Measurements from ENCODE around the gene TEAD4. TPM values are rescaled to one million over a fixed set of nuclear protein-coding genes. Genes with fewer than 3 reads are reported as not detected.

TEAD4 gene
- total RNA-seq, 1 donor: not detected

DNA sequence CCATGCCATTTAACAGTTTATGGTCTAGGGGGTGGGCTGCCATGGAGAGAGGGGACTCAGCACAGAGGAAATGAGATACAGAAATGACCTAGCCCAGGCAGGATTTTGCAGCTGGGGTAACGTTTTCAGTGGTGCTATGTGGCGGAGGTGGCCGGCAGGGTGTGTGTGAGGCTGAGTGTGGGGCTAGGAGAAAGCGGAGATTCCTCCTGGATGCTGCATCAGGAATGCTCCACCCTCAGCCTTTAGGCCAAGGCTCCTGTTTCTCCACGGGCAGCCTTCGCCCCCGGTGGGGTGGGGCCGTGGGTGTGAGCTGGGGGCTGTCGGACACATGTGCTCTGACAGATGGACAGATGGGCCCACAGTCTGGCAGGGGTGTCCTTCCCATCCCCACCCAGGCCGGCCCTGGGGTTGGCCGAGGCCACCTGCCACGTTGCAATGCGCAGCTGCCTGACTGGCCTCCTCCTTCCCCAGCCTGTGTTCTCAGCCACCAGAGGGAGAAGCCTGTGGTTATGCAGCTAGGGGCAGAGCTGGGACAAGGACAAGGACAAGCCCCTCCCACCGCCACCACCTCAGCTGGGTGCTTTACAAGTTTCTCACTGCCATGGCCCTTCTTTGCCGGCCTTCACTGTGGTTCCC is 44.3 kb downstream of the TEAD4 start:
- no peak overlapping the region for H3K4me3 ChIP-seq (ENCODE audit: low read length)
- H3K27me3 ChIP-seq (ENCODE audit: insufficient read depth, low read length): no peaks in the 10 kb centered on the region
- no peaks in the 10 kb centered on the region for H3K4me1 ChIP-seq (ENCODE audit: insufficient read depth, low read length)
- no peaks in the 10 kb centered on the region for H3K9me3 ChIP-seq (ENCODE audit: low read depth, low read length)

DNA sequence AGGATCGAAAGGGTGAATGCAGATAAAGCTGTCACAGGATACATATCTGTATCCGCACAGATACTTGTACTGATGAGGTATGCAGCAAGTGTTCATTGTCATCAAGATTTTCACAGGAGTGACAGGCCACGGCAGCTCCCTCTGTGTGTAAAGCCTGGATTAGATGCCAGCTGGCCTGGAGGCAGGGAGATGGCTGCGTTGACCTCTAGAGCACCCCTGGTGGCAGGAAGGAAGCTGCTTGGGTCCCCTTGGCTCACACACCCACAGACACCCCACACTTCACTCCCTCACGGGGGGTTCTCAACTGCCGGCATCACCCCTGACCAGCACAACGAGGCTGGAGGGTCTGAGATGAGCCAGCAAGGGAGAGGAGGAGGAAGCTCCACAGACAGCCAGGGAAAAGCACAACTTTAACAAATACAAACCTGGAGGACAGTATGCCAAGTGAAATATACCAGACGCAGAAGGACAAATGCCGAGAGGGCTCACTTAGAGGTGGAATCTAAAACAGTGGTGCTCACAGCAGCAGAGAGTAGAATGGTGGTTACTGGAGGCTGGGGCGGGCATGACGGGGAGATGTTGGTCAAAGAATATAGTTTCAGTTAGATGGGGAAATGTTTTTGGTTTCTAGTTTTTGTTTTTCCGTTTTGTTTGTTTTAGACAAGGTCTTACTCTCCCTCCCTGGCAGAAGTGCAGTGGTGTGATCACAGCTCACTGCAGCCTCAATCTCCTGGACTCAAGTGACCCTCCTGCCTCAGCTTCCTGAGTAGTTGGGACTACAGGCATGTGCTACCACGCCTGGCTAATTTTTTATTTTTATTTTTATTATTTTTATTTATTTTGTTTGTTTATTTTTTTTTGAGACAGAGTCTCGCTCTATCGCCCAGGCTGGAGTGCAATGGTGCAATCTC is 45.7 kb downstream of the TEAD4 start:
- Histone ChIP-seq H3K4me1 (ENCODE audit: insufficient read depth, low read length) (no peaks in the 10 kb centered on the region), H3K27me3 (ENCODE audit: insufficient read depth, low read length) (no peaks in the 10 kb centered on the region), H3K4me3 (ENCODE audit: low read length) (no peak overlapping the region), H3K9me3 (ENCODE audit: low read depth, low read length) (no peaks in the 10 kb centered on the region)

DNA sequence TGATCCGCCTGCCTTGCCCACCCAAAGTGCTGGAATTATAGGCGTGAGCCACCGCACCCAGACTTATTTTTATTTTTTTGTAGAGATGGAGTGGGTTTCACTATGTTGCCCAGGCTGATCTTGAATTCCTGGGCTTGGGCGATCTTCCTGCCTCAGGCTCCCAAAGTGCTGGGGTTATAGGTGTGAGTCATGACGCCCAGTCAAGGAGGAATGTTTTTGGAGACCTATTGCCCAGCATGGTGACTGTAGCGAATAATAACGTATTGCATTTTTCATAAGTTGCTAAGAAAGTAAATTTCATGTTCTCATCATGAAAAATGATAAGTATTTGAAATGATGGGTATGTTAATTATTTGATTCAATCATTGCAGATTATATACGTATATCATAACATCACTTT is 46.5 kb downstream of the TEAD4 start:
- no peak overlapping the region for H3K4me3 ChIP-seq (ENCODE audit: low read length)
- H3K4me1 ChIP-seq (ENCODE audit: insufficient read depth, low read length): no peaks in the 10 kb centered on the region
- H3K27me3 ChIP-seq (ENCODE audit: insufficient read depth, low read length): no peaks in the 10 kb centered on the region
- H3K9me3 ChIP-seq (ENCODE audit: low read depth, low read length): no peaks in the 10 kb centered on the region

DNA sequence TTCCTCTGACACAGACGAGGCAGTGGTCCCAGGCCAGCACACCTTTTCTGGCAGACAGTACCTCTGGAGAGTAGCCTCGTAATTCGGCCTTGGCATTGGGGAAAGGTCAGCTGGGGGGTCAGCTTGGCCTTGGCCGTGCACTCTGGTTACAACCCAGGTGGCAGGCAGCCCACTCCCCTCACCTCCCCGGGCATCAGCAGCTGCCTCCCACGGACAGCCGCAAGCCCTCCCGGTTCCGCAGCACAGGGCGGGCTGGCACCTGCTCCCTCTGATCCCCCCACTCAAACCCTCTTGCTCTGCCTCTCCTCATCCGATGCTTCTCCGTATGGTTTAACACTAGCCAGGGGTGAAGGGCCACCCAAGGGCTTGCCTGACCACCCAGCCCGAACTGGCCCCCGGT is 50.6 kb downstream of the TEAD4 start:
- Histone ChIP-seq H3K9me3 (ENCODE audit: low read depth, low read length) (no peaks in the 10 kb centered on the region), H3K27me3 (ENCODE audit: insufficient read depth, low read length) (no peaks in the 10 kb centered on the region), H3K4me3 (ENCODE audit: low read length) (no peak overlapping the region), H3K4me1 (ENCODE audit: insufficient read depth, low read length) (no peaks in the 10 kb centered on the region)

DNA sequence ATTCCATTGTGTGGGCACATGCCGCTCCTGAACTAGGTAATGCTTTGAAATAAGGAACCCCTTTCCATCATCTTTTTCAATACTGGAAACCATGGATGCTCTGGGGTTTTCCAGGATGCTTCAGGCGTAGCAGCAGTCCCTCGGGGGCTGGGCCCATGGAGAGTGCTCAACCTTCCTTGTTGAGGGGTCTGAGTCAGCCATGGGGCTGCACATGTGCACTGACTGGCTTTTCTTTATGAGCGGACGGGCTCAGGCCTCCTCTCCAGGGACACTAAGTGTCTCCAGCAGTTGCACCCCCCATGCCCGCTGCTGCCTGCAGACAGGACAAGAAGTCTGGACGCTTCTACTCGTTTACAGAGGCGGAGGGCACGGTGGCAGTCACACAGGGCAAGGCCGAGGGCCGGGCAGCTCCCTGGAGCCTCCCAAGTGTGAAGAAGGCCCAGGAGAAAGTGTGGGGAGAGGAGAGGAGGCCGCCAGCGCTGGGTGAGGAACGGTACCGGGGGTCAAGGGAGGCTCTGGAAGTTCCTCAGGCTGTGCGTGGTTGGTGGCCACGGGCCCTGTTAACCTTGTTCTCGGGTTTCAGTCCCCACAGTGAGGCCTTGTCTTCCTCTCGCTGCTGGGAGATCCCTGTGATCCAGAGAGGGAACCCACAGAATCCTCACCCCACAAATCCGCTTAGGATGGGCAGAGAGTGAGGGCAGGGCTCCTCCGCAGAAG is 51.2 kb downstream of the TEAD4 start:
- no peak overlapping the region for H3K4me3 ChIP-seq (ENCODE audit: low read length)
- H3K27me3 ChIP-seq (ENCODE audit: insufficient read depth, low read length): no peaks in the 10 kb centered on the region
- no peaks in the 10 kb centered on the region for H3K9me3 ChIP-seq (ENCODE audit: low read depth, low read length)
- H3K4me1 ChIP-seq (ENCODE audit: insufficient read depth, low read length): no peaks in the 10 kb centered on the region

DNA sequence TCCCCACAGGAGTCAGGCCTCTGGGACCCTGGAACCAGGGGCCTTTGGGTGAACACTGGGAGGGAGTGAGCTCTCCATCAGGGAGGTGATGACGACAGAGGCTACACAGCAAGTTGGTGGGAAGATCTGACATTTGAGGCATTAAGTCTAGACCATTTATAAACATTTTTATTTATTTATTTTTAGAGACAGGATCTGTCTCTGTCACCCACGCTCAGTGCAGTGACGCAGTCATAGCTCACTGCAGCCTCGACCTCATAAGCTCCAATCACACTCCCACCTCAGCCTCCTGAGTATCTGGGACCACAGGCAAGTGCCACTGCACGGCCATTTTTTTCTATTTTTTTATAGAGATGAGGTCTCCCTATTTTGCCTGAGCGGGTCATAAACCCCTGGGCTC is 53.6 kb downstream of the TEAD4 start:
- H3K27me3 ChIP-seq (ENCODE audit: insufficient read depth, low read length): no peaks in the 10 kb centered on the region
- no peaks in the 10 kb centered on the region for H3K4me1 ChIP-seq (ENCODE audit: insufficient read depth, low read length)
- no peaks in the 10 kb centered on the region for H3K9me3 ChIP-seq (ENCODE audit: low read depth, low read length)
- H3K4me3 ChIP-seq (ENCODE audit: low read length): no peak overlapping the region

DNA sequence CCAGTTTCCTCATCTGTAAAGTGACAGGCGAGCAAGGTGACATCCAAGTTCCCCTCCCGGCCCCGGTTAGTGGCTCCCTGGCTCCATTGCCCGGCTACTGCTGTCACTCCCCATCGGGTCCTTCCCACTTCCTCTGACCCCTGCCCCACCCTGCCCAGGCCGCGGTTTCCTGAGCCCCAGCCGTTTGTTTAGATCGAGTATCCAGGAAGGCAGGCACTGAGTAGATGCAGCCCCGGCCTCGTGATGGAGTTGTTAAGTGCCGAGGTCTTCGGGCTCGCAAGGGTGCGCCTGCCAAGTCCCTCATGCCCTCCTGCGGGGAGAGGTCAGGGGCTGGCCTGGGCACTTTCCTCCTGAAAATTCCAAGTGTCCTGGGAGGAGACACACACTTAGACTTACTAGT is 55.4 kb downstream of the TEAD4 start:
- Histone ChIP-seq H3K9me3 (ENCODE audit: low read depth, low read length) (no peaks in the 10 kb centered on the region), H3K27me3 (ENCODE audit: insufficient read depth, low read length) (no peaks in the 10 kb centered on the region), H3K4me1 (ENCODE audit: insufficient read depth, low read length) (no peaks in the 10 kb centered on the region), H3K4me3 (ENCODE audit: low read length) (no peak overlapping the region)

DNA sequence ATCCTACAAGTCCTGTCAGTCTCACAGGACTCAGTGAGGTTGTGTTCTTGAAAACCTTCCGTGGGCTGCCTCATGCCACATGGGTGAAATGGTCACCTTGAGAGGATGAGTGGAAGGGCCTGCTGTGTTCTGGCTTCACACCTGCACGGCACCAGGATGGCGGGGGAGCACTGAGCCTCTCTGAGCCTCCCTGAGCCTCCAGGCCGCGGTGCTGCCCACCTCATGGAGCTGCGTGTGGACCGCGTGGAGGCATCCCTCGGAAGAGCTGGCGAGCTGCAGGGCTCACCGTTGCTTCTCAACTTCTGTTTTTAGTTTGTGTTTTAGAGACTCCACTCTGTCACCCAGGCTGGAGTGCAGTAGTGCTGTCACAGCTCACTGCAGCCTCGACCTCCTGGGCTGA is 56.2 kb downstream of the TEAD4 start:
- Histone ChIP-seq H3K4me1 (ENCODE audit: insufficient read depth, low read length) (no peaks in the 10 kb centered on the region), H3K4me3 (ENCODE audit: low read length) (no peak overlapping the region), H3K9me3 (ENCODE audit: low read depth, low read length) (no peaks in the 10 kb centered on the region), H3K27me3 (ENCODE audit: insufficient read depth, low read length) (no peaks in the 10 kb centered on the region)

DNA sequence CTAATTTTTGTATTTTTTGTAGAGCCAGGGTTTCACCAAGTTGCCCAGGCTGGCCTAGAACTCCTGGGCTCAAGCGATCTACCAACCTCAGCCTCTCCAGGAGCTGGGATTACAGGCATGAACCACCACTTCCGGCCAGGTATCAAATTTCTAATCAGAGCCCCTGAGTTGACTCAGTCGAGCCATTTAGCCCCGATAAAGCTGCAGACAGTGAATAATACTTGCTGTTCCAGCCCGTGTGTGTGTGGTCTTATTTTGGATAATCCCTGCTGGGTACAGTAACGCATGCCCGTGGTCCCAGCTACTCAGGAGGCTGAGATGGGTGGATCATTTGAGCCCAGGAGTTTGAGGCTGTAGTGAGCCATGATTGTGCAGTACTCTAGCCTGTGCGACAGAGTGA is 57.0 kb downstream of the TEAD4 start:
- Histone ChIP-seq H3K9me3 (ENCODE audit: low read depth, low read length) (no peaks in the 10 kb centered on the region), H3K4me3 (ENCODE audit: low read length) (no peak overlapping the region), H3K4me1 (ENCODE audit: insufficient read depth, low read length) (no peaks in the 10 kb centered on the region), H3K27me3 (ENCODE audit: insufficient read depth, low read length) (no peaks in the 10 kb centered on the region)

DNA sequence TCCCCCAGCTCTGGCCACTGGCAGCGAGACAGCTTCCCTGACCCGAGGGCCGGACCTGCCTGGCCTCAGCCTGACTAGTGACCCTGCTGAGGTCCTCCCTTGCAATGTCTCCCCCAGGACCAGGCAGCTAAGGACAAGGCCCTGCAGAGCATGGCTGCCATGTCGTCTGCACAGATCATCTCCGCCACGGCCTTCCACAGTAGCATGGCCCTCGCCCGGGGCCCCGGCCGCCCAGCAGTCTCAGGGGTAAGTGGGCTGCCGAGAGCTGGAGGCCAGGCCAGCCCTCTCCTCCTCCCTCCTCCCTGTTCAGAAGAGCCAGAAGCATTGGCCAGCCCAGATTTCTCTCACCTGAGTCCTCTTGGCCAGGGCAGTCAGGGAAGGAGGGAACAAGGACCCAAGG is 58.1 kb downstream of the TEAD4 start:
- no peaks in the 10 kb centered on the region for H3K9me3 ChIP-seq (ENCODE audit: low read depth, low read length)
- H3K4me1 ChIP-seq (ENCODE audit: insufficient read depth, low read length): no peaks in the 10 kb centered on the region
- no peak overlapping the region for H3K4me3 ChIP-seq (ENCODE audit: low read length)
- no peaks in the 10 kb centered on the region for H3K27me3 ChIP-seq (ENCODE audit: insufficient read depth, low read length)

DNA sequence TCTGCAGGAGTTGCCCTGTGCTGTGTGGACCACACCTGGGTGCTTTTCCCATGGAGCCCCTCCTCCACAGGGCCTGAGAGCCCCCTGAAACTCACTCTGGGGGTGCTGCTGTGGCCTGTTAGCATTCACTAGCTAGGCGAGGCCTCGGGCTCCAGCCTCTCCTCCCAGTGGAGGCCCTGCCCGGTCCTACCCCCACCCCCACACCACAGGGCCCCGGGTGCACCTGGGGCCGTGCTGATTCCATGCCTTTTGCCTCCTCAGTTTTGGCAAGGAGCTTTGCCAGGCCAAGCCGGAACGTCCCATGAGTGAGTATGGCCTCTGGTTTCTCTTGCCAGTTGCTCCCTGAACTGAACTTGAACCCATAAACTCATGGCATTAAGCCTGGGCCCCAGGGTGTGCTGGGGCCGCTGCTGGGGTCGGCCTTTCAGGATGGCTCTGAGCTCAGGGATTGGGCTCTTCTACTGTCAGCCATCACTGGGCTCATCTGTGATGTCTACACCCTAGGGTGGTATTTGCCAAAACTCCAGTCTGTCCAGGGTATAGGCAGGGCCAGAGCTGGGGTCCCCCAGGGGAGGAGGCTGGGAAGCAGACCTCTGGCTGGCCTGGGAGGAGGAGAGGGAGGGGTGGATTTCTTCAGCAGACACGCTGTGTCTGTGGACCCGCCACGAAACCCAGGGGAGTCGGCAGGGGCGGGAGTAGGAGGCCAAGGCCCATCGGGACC is 59.2 kb downstream of the TEAD4 start:
- Histone ChIP-seq H3K4me3 (ENCODE audit: low read length) (no peak overlapping the region), H3K27me3 (ENCODE audit: insufficient read depth, low read length) (no peaks in the 10 kb centered on the region), H3K9me3 (ENCODE audit: low read depth, low read length) (no peaks in the 10 kb centered on the region)

DNA sequence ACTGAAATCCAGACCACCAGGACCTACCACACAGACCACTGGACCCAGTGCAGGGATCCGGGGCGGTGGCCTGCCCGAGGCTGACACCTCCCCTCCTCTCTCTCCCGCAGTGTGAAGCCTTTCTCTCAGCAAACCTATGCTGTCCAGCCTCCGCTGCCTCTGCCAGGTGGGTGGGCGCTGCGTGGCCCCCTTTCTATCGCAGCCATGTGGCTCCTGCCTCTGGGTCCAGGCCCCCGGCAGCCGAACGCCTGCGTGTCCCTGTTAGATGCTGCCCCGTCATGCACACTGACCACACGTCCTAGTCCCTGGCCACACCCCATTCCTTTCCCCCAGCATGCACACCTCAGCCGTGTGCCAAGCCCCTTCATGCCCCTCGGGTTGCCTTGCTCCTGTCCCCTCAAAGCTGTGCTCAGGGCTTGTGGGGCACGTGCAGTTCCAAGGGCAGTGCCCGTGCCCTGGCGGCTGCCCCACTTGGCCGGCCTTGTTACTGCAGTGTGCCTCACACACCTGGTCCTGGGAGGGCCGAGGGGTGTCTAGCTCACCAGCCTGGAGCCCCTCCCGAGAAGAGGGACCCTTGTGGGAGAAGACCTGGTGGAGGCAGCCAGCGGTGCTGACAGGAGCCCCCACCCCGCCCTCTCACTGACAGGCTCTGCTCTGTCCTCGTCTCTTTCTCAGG is 59.9 kb downstream of the TEAD4 start:
- no peak overlapping the region for H3K4me3 ChIP-seq (ENCODE audit: low read length)
- no peaks in the 10 kb centered on the region for H3K4me1 ChIP-seq (ENCODE audit: insufficient read depth, low read length)
- H3K27me3 ChIP-seq (ENCODE audit: insufficient read depth, low read length): no peaks in the 10 kb centered on the region
- no peaks in the 10 kb centered on the region for H3K9me3 ChIP-seq (ENCODE audit: low read depth, low read length)

More for the DNA sequence above, 59.2 kb downstream of the TEAD4 start:
- H3K4me1 ChIP-seq (ENCODE audit: insufficient read depth, low read length): no peaks in the 10 kb centered on the region

DNA sequence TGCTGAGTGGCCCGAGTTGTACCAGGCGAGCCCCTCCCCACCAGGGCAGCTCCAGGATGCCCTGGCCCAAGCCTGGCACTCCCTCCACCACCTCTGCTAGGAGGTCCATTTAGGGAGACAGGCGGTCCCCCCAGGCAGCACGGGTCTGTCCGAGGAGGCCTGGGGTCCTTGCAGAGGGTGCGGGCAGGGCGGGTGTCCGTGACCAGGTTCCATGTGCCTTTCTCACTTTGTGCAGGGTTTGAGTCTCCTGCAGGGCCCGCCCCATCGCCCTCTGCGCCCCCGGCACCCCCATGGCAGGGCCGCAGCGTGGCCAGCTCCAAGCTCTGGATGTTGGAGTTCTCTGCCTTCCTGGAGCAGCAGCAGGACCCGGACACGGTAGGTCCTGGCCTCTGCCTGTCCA is 61.2 kb downstream of the TEAD4 start:
- Histone ChIP-seq H3K27me3 (ENCODE audit: insufficient read depth, low read length) (no peaks in the 10 kb centered on the region), H3K4me1 (ENCODE audit: insufficient read depth, low read length) (no peaks in the 10 kb centered on the region), H3K9me3 (ENCODE audit: low read depth, low read length) (no peaks in the 10 kb centered on the region), H3K4me3 (ENCODE audit: low read length) (no peak overlapping the region)

DNA sequence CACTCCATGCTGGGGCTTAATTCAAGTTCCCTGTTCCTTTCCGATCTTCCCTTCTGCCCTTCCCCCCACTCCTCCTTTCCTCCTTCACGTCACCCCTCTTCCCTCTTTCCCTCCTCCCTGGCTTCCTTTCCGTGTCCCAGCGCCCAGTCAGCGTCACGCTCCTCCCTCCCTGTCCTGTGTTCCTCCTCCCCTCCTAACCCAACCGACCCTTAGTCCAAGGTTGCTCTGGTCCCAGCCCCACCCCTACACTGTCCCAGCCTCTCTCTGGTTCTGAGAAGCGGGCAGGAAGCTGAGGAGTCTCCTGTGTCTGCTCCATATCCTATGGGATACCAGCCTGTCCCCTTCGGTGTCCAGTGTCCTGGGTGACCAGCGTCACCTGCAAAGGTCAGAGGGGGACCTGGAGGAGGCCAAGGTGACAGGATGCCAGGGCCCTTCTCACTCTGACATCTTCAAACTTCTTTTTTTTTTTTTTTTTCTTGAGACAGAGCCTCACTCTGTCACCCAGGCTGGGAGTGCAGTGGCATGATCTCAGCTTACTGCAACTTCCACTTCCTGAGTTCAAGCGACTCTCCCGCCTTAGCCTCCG is 61.7 kb downstream of the TEAD4 start:
- Histone ChIP-seq H3K9me3 (ENCODE audit: low read depth, low read length) (no peaks in the 10 kb centered on the region), H3K27me3 (ENCODE audit: insufficient read depth, low read length) (no peaks in the 10 kb centered on the region), H3K4me1 (ENCODE audit: insufficient read depth, low read length) (no peaks in the 10 kb centered on the region), H3K4me3 (ENCODE audit: low read length) (no peak overlapping the region)

Measured in mononuclear cell (primary cell).